ENCODE results near the gene EYA4.

Gene EYA4

DNA sequence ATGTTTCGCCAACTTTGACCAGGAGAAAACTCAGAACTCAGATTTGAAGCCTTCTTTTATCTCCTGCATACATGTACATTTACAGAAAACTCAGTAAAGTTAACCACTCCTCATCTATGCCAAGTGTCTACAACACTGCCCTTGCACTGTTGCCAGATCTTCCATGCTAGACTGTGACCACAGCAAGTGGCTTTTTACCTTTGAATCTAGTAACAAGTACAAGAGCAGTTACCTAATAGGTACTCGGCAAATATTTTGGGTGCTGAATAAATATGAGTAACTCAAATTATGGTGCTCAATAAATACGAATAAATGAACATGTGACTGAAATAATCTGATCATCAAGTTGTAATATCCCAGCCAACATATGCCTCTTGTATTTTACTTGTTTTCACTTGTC, 184.9 kb downstream of the EYA4 start:
- H3K4me3 ChIP-seq (replicated peaks; ENCODE audit: low read depth, low read length), result no peak overlapping the region
- DNase-seq (ENCODE audit: extremely low read depth, low read depth), result no peak
- TF ChIP-seq, protein P1, sequence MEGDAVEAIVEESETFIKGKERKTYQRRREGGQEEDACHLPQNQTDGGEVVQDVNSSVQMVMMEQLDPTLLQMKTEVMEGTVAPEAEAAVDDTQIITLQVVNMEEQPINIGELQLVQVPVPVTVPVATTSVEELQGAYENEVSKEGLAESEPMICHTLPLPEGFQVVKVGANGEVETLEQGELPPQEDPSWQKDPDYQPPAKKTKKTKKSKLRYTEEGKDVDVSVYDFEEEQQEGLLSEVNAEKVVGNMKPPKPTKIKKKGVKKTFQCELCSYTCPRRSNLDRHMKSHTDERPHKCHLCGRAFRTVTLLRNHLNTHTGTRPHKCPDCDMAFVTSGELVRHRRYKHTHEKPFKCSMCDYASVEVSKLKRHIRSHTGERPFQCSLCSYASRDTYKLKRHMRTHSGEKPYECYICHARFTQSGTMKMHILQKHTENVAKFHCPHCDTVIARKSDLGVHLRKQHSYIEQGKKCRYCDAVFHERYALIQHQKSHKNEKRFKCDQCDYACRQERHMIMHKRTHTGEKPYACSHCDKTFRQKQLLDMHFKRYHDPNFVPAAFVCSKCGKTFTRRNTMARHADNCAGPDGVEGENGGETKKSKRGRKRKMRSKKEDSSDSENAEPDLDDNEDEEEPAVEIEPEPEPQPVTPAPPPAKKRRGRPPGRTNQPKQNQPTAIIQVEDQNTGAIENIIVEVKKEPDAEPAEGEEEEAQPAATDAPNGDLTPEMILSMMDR (IDR thresholded peaks at IDR 0.05; ENCODE audit: low read depth, low read length, missing control alignments), result no peak

DNA sequence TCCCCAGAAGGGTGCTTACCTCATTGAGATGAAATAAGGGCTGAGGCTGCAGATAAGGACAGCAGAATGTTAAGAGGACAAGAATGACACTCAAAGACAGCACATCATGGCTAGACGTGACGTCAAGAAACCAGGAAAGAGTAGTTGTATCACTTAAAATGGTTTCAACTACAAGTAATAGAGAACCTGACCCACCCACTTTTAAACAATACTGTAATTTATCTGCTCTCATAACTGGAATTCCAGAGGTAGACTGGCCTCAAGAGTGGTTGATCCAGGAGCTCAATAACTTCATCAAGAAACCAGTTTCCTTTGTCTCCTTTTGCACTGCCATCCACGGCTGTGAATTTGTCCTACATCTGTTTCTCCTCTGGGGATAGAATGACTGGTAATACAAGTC, 187.1 kb downstream of the EYA4 start:
- TF ChIP-seq, protein P1 (IDR thresholded peaks at IDR 0.05; ENCODE audit: low read depth, low read length, missing control alignments), result no peak
- no peak for DNase-seq (ENCODE audit: extremely low read depth, low read depth)
- H3K4me3 ChIP-seq (replicated peaks; ENCODE audit: low read depth, low read length), result no peak overlapping the region

DNA sequence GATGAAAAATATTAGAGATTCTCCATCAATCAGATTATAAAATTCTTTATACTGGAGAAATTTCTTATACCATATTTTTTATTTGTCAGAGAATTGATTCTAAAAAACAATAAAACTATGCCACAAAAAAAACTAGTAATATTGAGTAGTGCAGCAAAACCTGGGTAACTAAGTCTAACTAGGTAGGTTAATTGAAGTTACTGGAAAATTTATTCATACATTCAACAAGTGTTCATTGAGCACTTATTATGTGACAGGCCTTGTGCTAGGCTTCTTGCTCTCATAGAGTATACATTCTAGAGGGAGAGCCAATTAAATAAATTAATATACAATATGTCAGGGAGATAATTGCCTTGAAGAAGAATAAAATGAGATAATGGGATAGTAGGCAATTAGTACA, 189.4 kb downstream of the EYA4 start:
- TF ChIP-seq, protein P1 (IDR thresholded peaks at IDR 0.05; ENCODE audit: low read depth, low read length, missing control alignments), result no peak
- no peak overlapping the region for H3K4me3 ChIP-seq (replicated peaks; ENCODE audit: low read depth, low read length)

DNA sequence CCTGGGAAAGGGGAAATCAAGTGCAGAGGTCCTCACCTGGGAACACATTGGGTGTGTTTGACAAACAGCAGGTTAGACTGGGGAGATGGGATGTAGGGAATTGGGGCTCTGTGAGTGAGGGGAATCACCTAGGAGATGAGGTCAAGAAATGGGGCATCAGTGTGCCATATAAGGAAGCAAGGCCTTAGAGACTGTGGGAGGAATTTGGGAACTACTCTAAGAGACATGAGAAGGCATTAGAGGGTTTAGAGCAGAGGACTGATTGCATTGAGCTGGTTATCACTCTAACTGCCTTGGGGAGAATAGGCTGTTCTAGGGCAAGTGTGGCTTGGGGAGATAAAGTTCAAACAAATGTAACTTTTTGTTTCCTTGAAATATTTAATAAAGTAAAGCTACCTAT, 189.9 kb downstream of the EYA4 start:
- no peak for DNase-seq (ENCODE audit: extremely low read depth, low read depth)
- H3K4me3 ChIP-seq (replicated peaks; ENCODE audit: low read depth, low read length), result no peak overlapping the region
- TF ChIP-seq, protein P1 (IDR thresholded peaks at IDR 0.05; ENCODE audit: low read depth, low read length, missing control alignments), result no peak

More for the DNA sequence above, 189.4 kb downstream of the EYA4 start:
- DNase-seq (ENCODE audit: extremely low read depth, low read depth), result no peak

DNA sequence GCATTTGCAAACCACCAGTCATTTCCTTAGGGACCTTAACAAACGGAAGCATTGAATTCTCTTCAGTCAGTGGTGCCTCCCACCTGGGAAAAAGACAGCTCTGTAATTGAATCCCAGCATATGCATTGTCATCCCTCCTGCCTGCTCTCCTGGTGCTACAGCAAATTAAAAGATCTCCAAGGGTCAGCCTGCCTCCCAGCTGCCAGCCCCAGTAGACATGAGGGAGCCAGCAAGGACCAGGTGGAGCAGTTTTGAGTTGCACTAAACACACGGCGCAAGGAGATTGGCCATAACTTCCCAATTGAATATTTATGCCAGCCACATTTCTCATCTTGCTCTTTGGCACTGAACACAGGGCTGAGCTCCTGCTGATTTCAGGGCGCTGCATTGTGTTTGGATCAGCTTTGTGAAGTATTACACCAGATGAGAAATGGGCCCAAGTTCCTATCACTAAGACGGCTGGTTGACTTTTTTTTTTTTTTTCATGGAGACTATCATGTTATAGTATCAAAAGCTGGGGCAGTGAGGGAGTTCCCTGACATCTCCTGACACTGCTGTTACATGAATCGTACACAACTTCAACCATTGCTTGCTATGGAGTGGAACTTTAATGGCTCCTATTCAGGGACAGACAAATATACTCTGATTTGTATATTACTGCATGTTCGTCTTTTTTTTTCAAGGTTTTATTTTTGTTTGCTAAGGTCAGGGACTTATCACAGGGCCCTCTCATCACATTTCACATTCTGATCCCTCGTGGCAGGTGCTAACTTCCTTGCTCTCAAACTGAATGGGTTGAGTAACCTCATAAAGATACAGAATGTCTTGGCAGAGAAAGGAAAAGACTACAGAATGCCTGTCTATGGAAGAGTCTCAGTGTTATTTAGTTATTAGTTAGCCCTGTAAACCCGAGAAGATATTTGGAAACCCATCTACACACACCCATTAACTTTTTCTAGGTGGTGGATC, 191.1 kb downstream of the EYA4 start:
- no peak for DNase-seq (ENCODE audit: extremely low read depth, low read depth)

DNA sequence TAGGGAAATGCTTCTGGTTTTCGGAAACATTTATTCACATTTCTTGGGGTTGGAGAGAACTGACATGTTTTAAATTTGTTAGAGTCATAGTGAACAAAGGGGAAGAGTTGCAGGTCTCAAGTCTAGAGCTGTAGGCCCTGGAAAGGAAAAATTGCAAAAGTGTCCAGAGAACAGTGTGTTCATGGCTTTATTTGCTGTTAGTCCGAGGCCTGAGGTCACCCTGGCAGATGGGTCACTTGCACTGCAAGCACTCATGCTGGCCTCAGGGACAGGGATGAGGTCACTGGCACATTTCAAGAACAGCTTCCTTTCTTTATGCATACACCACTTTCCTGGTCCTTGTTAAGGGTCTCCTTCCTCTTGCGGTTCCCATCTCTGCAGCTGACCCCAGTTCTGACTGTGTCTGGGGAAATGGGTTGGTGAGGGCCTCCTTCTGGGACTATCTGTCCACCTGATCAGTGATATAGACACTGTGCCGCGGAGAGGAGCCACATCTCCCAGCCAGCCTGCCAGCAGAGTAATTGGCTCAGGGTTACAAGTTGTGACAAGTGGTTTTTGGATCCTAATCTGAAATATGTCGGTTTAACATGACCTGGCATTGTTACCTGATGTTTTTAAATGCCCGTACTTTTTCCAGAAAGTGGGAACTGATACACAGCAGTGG, 194.0 kb downstream of the EYA4 start:
- TF ChIP-seq, protein P1 (IDR thresholded peaks at IDR 0.05; ENCODE audit: low read depth, low read length, missing control alignments), result no peak
- H3K4me3 ChIP-seq (replicated peaks; ENCODE audit: low read depth, low read length), result no peak overlapping the region
- no peak for DNase-seq (ENCODE audit: extremely low read depth, low read depth)

More for the DNA sequence above, 191.1 kb downstream of the EYA4 start:
- no peak overlapping the region for H3K4me3 ChIP-seq (replicated peaks; ENCODE audit: low read depth, low read length)
- TF ChIP-seq, protein P1 (IDR thresholded peaks at IDR 0.05; ENCODE audit: low read depth, low read length, missing control alignments), result no peak

Data from HFF-Myc (cell line).